B cell (primary cell): ENCODE measurements around the gene ESRRA. TPM values are rescaled to one million over a fixed set of nuclear protein-coding genes. Genes with fewer than 3 reads are reported as not detected.

Experiments used
- ATAC-seq: fragments of 200-7000 bp; cut with Tn5 transposase; one replicate; pipeline ENCODE4 v1.10.0; 2021; ENCODE audit warnings: low read depth, mild to moderate bottlenecking, moderate number of reproducible peaks, moderate library complexity
- CTCF ChIA-PET: fragments of 350-600 bp; sonication (Branson Sonifier 250); formaldehyde crosslinking; loops from one replicate; lab custom pipeline; 2021; ENCODE audit warnings: antibody characterized with exemption, inconsistent platforms; lab: Charles Lee
- POLR2A ChIA-PET: fragments of 350-600 bp; sonication (Branson Sonifier 250); formaldehyde crosslinking; loops from one replicate; lab custom pipeline; 2021; ENCODE audit warnings: antibody characterized with exemption; lab: Charles Lee
- DNase-seq: peaks from one replicate; pipeline ENCODE4 v3.0.0; 2013
- H2AFZ ChIP-seq: 2 replicates; pipeline ENCODE4 v1.6.1; 2012; ENCODE audit warnings: mild to moderate bottlenecking, low read depth, low read length; ENCODE audit not compliant: insufficient read depth, poor library complexity, severe bottlenecking
- H3K27ac ChIP-seq, 2 donors: 1 replicate in 1 of 2; 2 replicates in 1 of 2; pipeline ENCODE4 v1.5.1; 2012 to 2013; ENCODE audit warnings: low read length in 2 of 2, mild to moderate bottlenecking in 2 of 2, moderate library complexity in 1 of 2
- H3K27me3 ChIP-seq, 4 experiments: fragments of 200-600 bp in 1 of 4; sonication (generic) in 1 of 4; replicated peaks in 1 of 4; 1 replicate in 2 of 4; 2 replicates in 2 of 4; pipeline versions ENCODE4 v1.6.1 to v1.7.0; 2013 to 2016; ENCODE audit warnings: low read length in 3 of 4, mild to moderate bottlenecking in 2 of 4, mixed read lengths in 1 of 4, moderate library complexity in 1 of 4; ENCODE audit not compliant: insufficient read depth in 4 of 4, control insufficient read depth in 3 of 4; ENCODE audit errors: control extremely low read depth in 1 of 4
- H3K36me3 ChIP-seq, 2 experiments: replicated peaks in 1 of 2; 1 replicate in 1 of 2; 2 replicates in 1 of 2; pipeline versions ENCODE4 v1.6.1 to v1.7.1; 2013; ENCODE audit warnings: low read length in 1 of 2; ENCODE audit not compliant: insufficient read depth in 2 of 2, control insufficient read depth in 1 of 2; ENCODE audit errors: control extremely low read depth in 1 of 2, extremely low read depth in 1 of 2
- H3K4me1 ChIP-seq, 2 donors: fragments of 200-600 bp in 1 of 2; sonication (generic) in 1 of 2; 1 replicate in 1 of 2; 2 replicates in 1 of 2; pipeline versions ENCODE4 v1.5.1 to v1.6.1; 2013 to 2017; ENCODE audit warnings: low read length in 2 of 2; ENCODE audit not compliant: control insufficient read depth in 2 of 2, insufficient read depth in 2 of 2
- H3K4me2 ChIP-seq: replicated peaks from 2 replicates; pipeline ENCODE3; 2012; ENCODE audit warnings: mild to moderate bottlenecking, low read depth, low read length; ENCODE audit not compliant: poor library complexity, severe bottlenecking
- H3K4me3 ChIP-seq, 5 experiments: fragments of 200-600 bp in 1 of 5; sonication (generic) in 1 of 5; 1 replicate in 3 of 5; 2 replicates in 2 of 5; pipeline versions ENCODE4 v1.5.1 to v1.7.0; 2011 to 2016; ENCODE audit warnings: low read length in 4 of 5, mild to moderate bottlenecking in 4 of 5, low read depth in 2 of 5, control low read depth in 1 of 5, moderate library complexity in 1 of 5; ENCODE audit not compliant: insufficient read depth in 1 of 5; ENCODE audit errors: control extremely low read depth in 1 of 5, extremely low read depth in 1 of 5
- H3K79me2 ChIP-seq: fragments of 200-600 bp; sonication (generic); one replicate; pipeline ENCODE4 v1.6.0; 2016; ENCODE audit warnings: low read length; ENCODE audit not compliant: control insufficient read depth, insufficient read depth
- H3K9ac ChIP-seq: fragments of 200-600 bp; sonication (generic); 2 replicates; pipeline ENCODE4 v1.6.1; 2017; ENCODE audit warnings: mild to moderate bottlenecking, low read length, moderate library complexity
- H3K9me3 ChIP-seq, 3 donors: one replicate each; pipeline versions ENCODE4 v1.6.1 to v1.7.1; 2013; ENCODE audit warnings: low read length in 2 of 3; ENCODE audit not compliant: control insufficient read depth in 2 of 3, insufficient read depth in 1 of 3; ENCODE audit errors: control extremely low read depth in 1 of 3
- H4K20me1 ChIP-seq: 2 replicates; pipeline ENCODE4 v1.6.0; 2012; ENCODE audit warnings: mild to moderate bottlenecking, low read length; ENCODE audit not compliant: insufficient read depth, control insufficient read depth, poor library complexity, severe bottlenecking
- H3K27ac Mint-ChIP-seq: one replicate; pipeline ENCODE4 v1.8.0; 2021; ENCODE audit warnings: mixed read lengths
- H3K27me3 Mint-ChIP-seq: one replicate; pipeline ENCODE4 v1.8.0; 2021; ENCODE audit warnings: mixed read lengths
- H3K4me1 Mint-ChIP-seq: one replicate; pipeline ENCODE4 v1.8.0; 2021; ENCODE audit warnings: mixed read lengths
- H3K4me3 Mint-ChIP-seq: one replicate; pipeline ENCODE4 v1.8.0; 2021; ENCODE audit warnings: mixed read lengths
- H3K9me3 Mint-ChIP-seq: one replicate; pipeline ENCODE4 v1.8.0; 2022; ENCODE audit warnings: mixed read lengths; ENCODE audit not compliant: insufficient read depth
- CTCF ChIP-seq: fragments of 200-600 bp; IDR thresholded peaks from one replicate; pipeline ENCODE4 v1.8.0; 2022; ENCODE audit warnings: antibody characterized with exemption, mild to moderate bottlenecking
- EZH2 ChIP-seq: IDR thresholded peaks from 2 replicates; pipeline ENCODE4 v1.6.1; 2012; ENCODE audit warnings: borderline replicate concordance, low read depth, mild to moderate bottlenecking, moderate library complexity, low read length; ENCODE audit not compliant: insufficient read depth, poor library complexity, severe bottlenecking
- WGBS: methylation state at CpG from one replicate; pipeline ENCODE4 v1.1.5; 2013; ENCODE audit warnings: missing lambda C conversion rate; ENCODE audit not compliant: insufficient coverage; 5-methylcytosine and 5-hydroxymethylcytosine counted together
- intact Hi-C: fragments of 100-400 bp; cut with micrococcal nuclease; formaldehyde crosslinking; loops from one replicate; pipeline ENCODE4 v1.10.0; 2022
- polyA plus RNA-seq: library from polyadenylated mRNA; depleted of rRNA; stranded (reverse); fragments of >200 nt; gene quantifications from 2 replicates; pipeline ENCODE4 v1.2.3, GENCODE V29; 2012
- total RNA-seq, 2 donors: library from RNA; stranded (reverse); fragments of 120-200 nt in 1 of 2; gene quantifications; 1 replicate in 1 of 2; 2 replicates in 1 of 2; pipeline versions ENCODE4 v1.2.3 to v1.2.4, GENCODE V29; 2013 to 2022

ESRRA gene
- total and polyA plus RNA-seq, 2 donors (not counting 1 experiment from before 2014, with no cell fraction given) = 16.3 to 39.6 TPM

- Histone ChIP-seq H3K36me3 (no peaks in the 10 kb centered on the region), H3K27ac (no peak overlapping the region), H3K4me1 (peaks cover 11 to 16% of the 10 kb centered on the region in 2 donors), H4K20me1 (no peaks in the 10 kb centered on the region), H3K4me2 (no peak overlapping the region), H3K79me2 (peaks cover 6% of the 10 kb centered on the region), H3K4me3 (no peak overlapping the region), H2AFZ (no peak overlapping the region), H3K9ac (no peak overlapping the region), H3K27me3 (no peaks in the 10 kb centered on the region), H3K9me3 (no peaks in the 10 kb centered on the region)
- H3K27me3 Mint-ChIP-seq = no peaks in the 10 kb centered on the region
- no peak overlapping the region for H3K27ac Mint-ChIP-seq
- intact Hi-C loops = no loop called here
- WGBS = 90% methylated on average over 1 of the region's 3 CpGs
- no peak for TF ChIP-seq CTCF
- TF ChIP-seq EZH2 = no peak
- ChIA-PET CTCF (interaction anchor here (0.6 to 1.1 kb wide), 3 partner anchors 10 to 42 kb away, joined by 3 to 5 read pairs (median 4); partner anchors contain the start of genes GPR137, PRDX5 and TRMT112), POLR2A (no interaction called here)
- no peaks in the 10 kb centered on the region for H3K9me3 Mint-ChIP-seq
- DNase-seq (no peak), ATAC-seq (no peak)
- peaks cover 12% of the 10 kb centered on the region for H3K4me1 Mint-ChIP-seq
- H3K4me3 Mint-ChIP-seq = no peak overlapping the region
Measured at GRCh38 chr11:64327993-64328392, 22.7 kb downstream of the ESRRA start.

GRCh38 chr11:64330888-64331287 lies 25.6 kb downstream of the ESRRA start:
- no peaks in the 10 kb centered on the region for H3K9me3 Mint-ChIP-seq
- Histone ChIP-seq H3K27ac (no peak overlapping the region), H3K9ac (no peak overlapping the region), H3K4me2 (no peak overlapping the region), H4K20me1 (no peaks in the 10 kb centered on the region), H3K27me3 (no peaks in the 10 kb centered on the region), H2AFZ (no peak overlapping the region), H3K4me1 (peaks cover 20 to 32% of the 10 kb centered on the region in 2 donors), H3K36me3 (no peaks in the 10 kb centered on the region), H3K4me3 (no peak overlapping the region), H3K9me3 (no peaks in the 10 kb centered on the region), H3K79me2 (peaks cover 6% of the 10 kb centered on the region)
- CTCF ChIA-PET = interaction anchor here (0.9 to 5.2 kb wide), 8 partner anchors 10 to 127 kb away, joined by 3 to 47 read pairs (median 11); partner anchors contain the start of genes CATSPERZ, CCDC88B, ESRRA and PRDX5
- TF ChIP-seq EZH2 (no peak), CTCF (no peak)
- intact Hi-C loops = no loop called here
- H3K27me3 Mint-ChIP-seq = no peaks in the 10 kb centered on the region
- WGBS = 99% methylated on average over 11 of the region's 11 CpGs
- H3K27ac Mint-ChIP-seq = no peak overlapping the region
- peaks cover 27% of the 10 kb centered on the region for H3K4me1 Mint-ChIP-seq
- no peak for DNase-seq
- no peak for ATAC-seq
- no peak overlapping the region for H3K4me3 Mint-ChIP-seq
- POLR2A ChIA-PET = interaction anchor here (0.7 to 1.9 kb wide), 3 partner anchors 10 to 119 kb away, joined by 8 to 16 read pairs (median 8); partner anchors contain the start of genes CCDC88B, PRDX5 and TRMT112
